ENCODE results near the gene LEF1. TPM values are rescaled to one million over a fixed set of nuclear protein-coding genes. Genes with fewer than 3 reads are reported as not detected.

The LEF1 gene
- total RNA-seq, 1 donor from 2014 or later: 76.6 TPM

GRCh38 chr4:108166441-108167315, 2.1 kb downstream of the LEF1 start:
- Mint-ChIP-seq H3K4me1 (peaks cover 60% of the 10 kb centered on the region), H3K36me3 (peaks cover 10% of the 10 kb centered on the region), H3K27ac (peak overlapping the region; percentile 97), H3K27me3 (ENCODE audit: low read depth) (peaks cover 25% of the 10 kb centered on the region), H3K4me3 (peak overlapping the region; percentile 99), H3K9me3 (no peaks in the 10 kb centered on the region)
- TF ChIP-seq, protein P1, sequence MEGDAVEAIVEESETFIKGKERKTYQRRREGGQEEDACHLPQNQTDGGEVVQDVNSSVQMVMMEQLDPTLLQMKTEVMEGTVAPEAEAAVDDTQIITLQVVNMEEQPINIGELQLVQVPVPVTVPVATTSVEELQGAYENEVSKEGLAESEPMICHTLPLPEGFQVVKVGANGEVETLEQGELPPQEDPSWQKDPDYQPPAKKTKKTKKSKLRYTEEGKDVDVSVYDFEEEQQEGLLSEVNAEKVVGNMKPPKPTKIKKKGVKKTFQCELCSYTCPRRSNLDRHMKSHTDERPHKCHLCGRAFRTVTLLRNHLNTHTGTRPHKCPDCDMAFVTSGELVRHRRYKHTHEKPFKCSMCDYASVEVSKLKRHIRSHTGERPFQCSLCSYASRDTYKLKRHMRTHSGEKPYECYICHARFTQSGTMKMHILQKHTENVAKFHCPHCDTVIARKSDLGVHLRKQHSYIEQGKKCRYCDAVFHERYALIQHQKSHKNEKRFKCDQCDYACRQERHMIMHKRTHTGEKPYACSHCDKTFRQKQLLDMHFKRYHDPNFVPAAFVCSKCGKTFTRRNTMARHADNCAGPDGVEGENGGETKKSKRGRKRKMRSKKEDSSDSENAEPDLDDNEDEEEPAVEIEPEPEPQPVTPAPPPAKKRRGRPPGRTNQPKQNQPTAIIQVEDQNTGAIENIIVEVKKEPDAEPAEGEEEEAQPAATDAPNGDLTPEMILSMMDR (IDR thresholded peaks at IDR 0.05; ENCODE audit: unreplicated experiment): peak; percentile 31
- DNase-seq (ENCODE audit: low spot score in 2 of 2, unreplicated experiment in 2 of 2): peak; percentile 27 to 62

DNA sequence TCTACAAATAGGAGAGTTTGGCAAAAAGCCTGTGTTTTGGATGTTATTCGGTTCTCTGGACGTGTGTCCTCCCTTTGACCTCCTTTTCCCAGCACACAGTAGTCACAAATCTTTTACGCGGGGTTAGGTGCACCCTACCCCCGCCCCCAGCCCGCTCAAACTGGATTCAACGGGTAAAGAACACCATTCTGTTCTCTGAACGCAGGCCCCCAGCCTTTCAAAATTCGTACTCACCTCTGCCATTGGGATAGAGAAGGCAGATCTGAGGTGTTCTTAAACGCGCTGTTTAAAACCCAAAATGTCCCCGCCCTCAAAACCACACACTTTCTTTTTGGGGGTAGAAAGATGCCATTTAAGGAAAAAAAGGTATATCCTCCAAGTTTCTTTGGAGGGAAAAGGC, 2.7 kb downstream of the LEF1 start:
- no peaks in the 10 kb centered on the region for H3K9me3 Mint-ChIP-seq
- TF ChIP-seq, protein P1 (IDR thresholded peaks at IDR 0.05; ENCODE audit: unreplicated experiment): no peak
- peak overlapping the region; percentile 71 for H3K27ac Mint-ChIP-seq
- H3K36me3 Mint-ChIP-seq: peaks cover 11% of the 10 kb centered on the region
- H3K27me3 Mint-ChIP-seq (ENCODE audit: low read depth): peaks cover 18% of the 10 kb centered on the region
- no peak for DNase-seq (ENCODE audit: low spot score in 2 of 2, unreplicated experiment in 2 of 2)
- H3K4me3 Mint-ChIP-seq: peak overlapping the region; percentile 99
- H3K4me1 Mint-ChIP-seq: peaks cover 57% of the 10 kb centered on the region

DNA sequence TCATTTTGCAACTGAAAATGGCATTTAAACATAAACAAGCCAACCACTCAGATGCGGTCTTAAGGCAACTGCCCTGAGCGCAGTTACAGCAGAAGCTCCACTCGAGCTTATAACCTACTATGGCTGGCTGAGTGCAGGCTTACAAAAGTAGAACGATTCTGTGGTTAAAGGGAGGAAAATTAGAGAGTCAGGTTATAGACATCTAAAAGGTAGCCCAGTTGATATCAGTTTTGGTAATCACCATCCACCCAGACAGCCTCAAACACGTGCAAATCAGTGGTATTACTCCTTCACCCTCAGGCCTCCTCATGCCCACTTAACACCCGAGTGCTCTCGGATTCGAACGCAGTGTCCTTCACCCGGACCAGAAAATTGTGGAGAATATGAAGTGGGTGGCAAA, 3.1 kb downstream of the LEF1 start:
- peak overlapping the region; percentile 99 for H3K4me3 Mint-ChIP-seq
- peaks cover 14% of the 10 kb centered on the region for H3K27me3 Mint-ChIP-seq (ENCODE audit: low read depth)
- no peaks in the 10 kb centered on the region for H3K9me3 Mint-ChIP-seq
- TF ChIP-seq, protein P1 (IDR thresholded peaks at IDR 0.05; ENCODE audit: unreplicated experiment): no peak
- H3K36me3 Mint-ChIP-seq: peaks cover 12% of the 10 kb centered on the region
- peaks cover 57% of the 10 kb centered on the region for H3K4me1 Mint-ChIP-seq
- no peak for DNase-seq (ENCODE audit: low spot score in 2 of 2, unreplicated experiment in 2 of 2)
- peak overlapping the region; percentile 71 for H3K27ac Mint-ChIP-seq

DNA sequence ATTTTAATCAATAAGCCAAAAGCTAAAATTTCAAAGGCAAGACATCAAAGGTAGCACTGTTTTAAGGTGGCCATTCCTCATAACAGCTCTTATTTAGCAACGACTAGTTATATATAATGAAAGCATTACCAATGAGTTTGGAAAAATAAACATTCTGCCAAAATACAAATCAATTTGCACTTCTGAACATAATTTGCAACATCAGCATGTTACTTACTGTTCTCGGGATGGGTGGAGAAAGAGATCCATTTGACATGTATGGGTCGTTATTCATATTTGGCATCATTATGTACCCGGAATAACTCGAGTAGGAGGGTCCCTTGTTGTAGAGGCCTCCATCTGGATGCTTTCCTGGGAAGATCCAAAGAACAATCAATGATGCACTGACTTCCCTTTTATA, 5.4 kb downstream of the LEF1 start:
- no peak overlapping the region for H3K4me3 Mint-ChIP-seq
- no peaks in the 10 kb centered on the region for H3K9me3 Mint-ChIP-seq
- H3K27ac Mint-ChIP-seq: no peak overlapping the region
- TF ChIP-seq, protein P1 (IDR thresholded peaks at IDR 0.05; ENCODE audit: unreplicated experiment): no peak
- H3K27me3 Mint-ChIP-seq (ENCODE audit: low read depth): no peaks in the 10 kb centered on the region
- peaks cover 47% of the 10 kb centered on the region for H3K4me1 Mint-ChIP-seq
- peaks cover 12% of the 10 kb centered on the region for H3K36me3 Mint-ChIP-seq
- DNase-seq (ENCODE audit: low spot score in 2 of 2, unreplicated experiment in 2 of 2): no peak

- no peak overlapping the region for H3K4me3 Mint-ChIP-seq
- no peaks in the 10 kb centered on the region for H3K27me3 Mint-ChIP-seq (ENCODE audit: low read depth)
- peaks cover 12% of the 10 kb centered on the region for H3K36me3 Mint-ChIP-seq
- TF ChIP-seq, protein P1 (IDR thresholded peaks at IDR 0.05; ENCODE audit: unreplicated experiment): no peak
- H3K27ac Mint-ChIP-seq: no peak overlapping the region
- peaks cover 56% of the 10 kb centered on the region for H3K4me1 Mint-ChIP-seq
- no peaks in the 10 kb centered on the region for H3K9me3 Mint-ChIP-seq
- DNase-seq (ENCODE audit: low spot score in 2 of 2, unreplicated experiment in 2 of 2): no peak
These were observed 7.9 kb downstream of the LEF1 start for GRCh38 chr4:108160741-108161352.

Measured in mesothelial cell of epicardium (in vitro differentiated cells).